Measurements from ENCODE around the gene PPHLN1. TPM values are rescaled to one million over a fixed set of nuclear protein-coding genes. Genes with fewer than 3 reads are reported as not detected.

The PPHLN1 gene
- 10 to 100 TPM; 62.3 to 75.1 (median 73.9) TPM for polyA plus RNA-seq (ENCODE audit: insufficient read length in 3 of 3)

- DNase-seq (ENCODE audit: low read depth in 3 of 3, low spot score in 2 of 3) = peak in 2 of 3 donors; percentile 74 to 79
Observed at GRCh38 chr12:42325653-42326474, at the start of gene PPHLN1, which contains the start of gene ZCRB1. TSS of gene PPHLN1 (plus strand) at chr12:42326167. CDS start at chr12:42335903, 9,736 bp downstream. TSS of gene ZCRB1 (minus strand) at chr12:42326094. CDS start at chr12:42324102, 1,992 bp downstream.

- no peak for DNase-seq (ENCODE audit: low read depth in 3 of 3, low spot score in 2 of 3)
Observed at GRCh38 chr12:42277396-42278127, 48.4 kb upstream of the PPHLN1 start.

- no peak for DNase-seq (ENCODE audit: low read depth in 3 of 3, low spot score in 2 of 3)
Observed at GRCh38 chr12:42278128-42278510, 47.8 kb upstream of the PPHLN1 start.

GRCh38 chr12:42281278-42281677 is 44.7 kb upstream of the PPHLN1 start:
- no peak for DNase-seq (ENCODE audit: low read depth in 3 of 3, low spot score in 2 of 3)

- no peak for DNase-seq (ENCODE audit: low read depth in 3 of 3, low spot score in 2 of 3)
Observed at GRCh38 chr12:42281844-42282243, 44.1 kb upstream of the PPHLN1 start.

GRCh38 chr12:42282294-42282693 is 43.7 kb upstream of the PPHLN1 start:
- no peak for DNase-seq (ENCODE audit: low read depth in 3 of 3, low spot score in 2 of 3)

GRCh38 chr12:42283739-42284138 is 42.2 kb upstream of the PPHLN1 start:
- DNase-seq (ENCODE audit: low read depth in 3 of 3, low spot score in 2 of 3) = no peak

- no peak for DNase-seq (ENCODE audit: low read depth in 3 of 3, low spot score in 2 of 3)
Observed at GRCh38 chr12:42284157-42284556, 41.8 kb upstream of the PPHLN1 start.

GRCh38 chr12:42284876-42285275 is 41.1 kb upstream of the PPHLN1 start:
- DNase-seq (ENCODE audit: low read depth in 3 of 3, low spot score in 2 of 3) = no peak

- DNase-seq (ENCODE audit: low read depth in 3 of 3, low spot score in 2 of 3) = no peak
Observed at GRCh38 chr12:42285431-42285830, 40.5 kb upstream of the PPHLN1 start.

GRCh38 chr12:42286741-42287140 is 39.2 kb upstream of the PPHLN1 start:
- DNase-seq (ENCODE audit: low read depth in 3 of 3, low spot score in 2 of 3) = no peak

GRCh38 chr12:42288544-42288943 is 37.4 kb upstream of the PPHLN1 start:
- no peak for DNase-seq (ENCODE audit: low read depth in 3 of 3, low spot score in 2 of 3)

DNA sequence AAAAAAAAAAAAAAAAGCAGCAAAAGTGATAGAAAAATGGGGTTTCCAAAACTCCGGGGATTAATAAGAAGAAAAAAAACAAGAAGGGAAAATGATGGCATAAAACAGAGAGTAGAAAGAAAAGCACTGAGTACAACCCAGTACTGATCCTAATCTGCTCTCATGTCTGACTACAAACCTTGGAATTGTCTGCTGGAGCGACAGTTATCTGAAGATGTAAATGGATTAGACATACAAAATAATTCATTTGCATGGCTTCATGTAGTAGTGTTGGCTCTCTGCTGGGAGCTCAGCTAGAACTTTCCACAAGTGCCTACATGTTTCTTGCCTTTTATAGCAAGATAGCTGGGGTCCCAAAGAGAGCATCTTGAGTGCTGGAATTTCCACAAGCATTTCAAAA is 34.3 kb upstream of the PPHLN1 start:
- DNase-seq (ENCODE audit: low read depth in 3 of 3, low spot score in 2 of 3) = no peak

- no peak for DNase-seq (ENCODE audit: low read depth in 3 of 3, low spot score in 2 of 3)
Observed at GRCh38 chr12:42296503-42297109, 29.4 kb upstream of the PPHLN1 start.

DNA sequence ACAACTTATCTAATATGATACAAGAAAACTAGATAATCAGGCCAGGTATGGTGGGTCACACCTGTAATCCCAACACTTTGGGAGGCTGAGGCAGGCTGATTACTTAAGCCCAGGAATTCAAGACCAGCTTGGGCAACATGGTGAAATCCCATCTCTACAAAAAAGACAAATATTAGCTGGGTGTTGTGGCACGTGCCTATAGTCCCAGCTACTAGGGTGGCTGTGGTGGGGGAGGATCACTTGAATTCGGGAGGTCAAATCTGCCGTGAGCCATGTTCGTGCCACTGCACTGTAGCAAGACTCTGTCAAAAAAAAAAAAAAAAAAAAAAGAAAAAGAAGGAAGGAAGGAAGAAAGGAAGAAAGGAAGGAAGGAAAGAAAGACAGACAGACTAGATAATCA is 27.1 kb upstream of the PPHLN1 start:
- DNase-seq (ENCODE audit: low read depth in 3 of 3, low spot score in 2 of 3) = no peak

- DNase-seq (ENCODE audit: low read depth in 3 of 3, low spot score in 2 of 3) = no peak
Observed at GRCh38 chr12:42299392-42300308, 26.3 kb upstream of the PPHLN1 start.

- DNase-seq (ENCODE audit: low read depth in 3 of 3, low spot score in 2 of 3) = no peak
Observed at GRCh38 chr12:42306297-42306696, 19.7 kb upstream of the PPHLN1 start.

GRCh38 chr12:42308390-42308789 is 17.6 kb upstream of the PPHLN1 start:
- no peak for DNase-seq (ENCODE audit: low read depth in 3 of 3, low spot score in 2 of 3)

DNA sequence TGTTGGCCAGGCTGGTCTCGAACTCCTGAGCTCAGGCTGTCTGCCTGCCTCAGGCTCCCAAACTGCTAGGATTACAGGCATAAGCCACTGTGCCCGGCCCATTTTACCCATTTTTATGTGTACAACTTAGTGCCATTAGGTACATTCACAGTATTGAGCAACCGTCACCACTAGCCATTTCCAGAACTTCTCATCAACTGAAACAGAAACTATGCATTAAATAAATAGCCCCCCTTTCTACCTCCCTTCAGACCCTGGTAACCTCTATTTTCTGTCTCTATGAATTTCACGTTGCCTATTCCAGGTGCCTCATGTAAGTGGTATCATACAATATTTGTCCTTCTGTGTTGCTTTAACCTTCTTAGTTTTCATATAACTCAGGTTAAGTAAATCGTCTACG is 16.0 kb upstream of the PPHLN1 start:
- DNase-seq (ENCODE audit: low read depth in 3 of 3, low spot score in 2 of 3) = no peak

DNA sequence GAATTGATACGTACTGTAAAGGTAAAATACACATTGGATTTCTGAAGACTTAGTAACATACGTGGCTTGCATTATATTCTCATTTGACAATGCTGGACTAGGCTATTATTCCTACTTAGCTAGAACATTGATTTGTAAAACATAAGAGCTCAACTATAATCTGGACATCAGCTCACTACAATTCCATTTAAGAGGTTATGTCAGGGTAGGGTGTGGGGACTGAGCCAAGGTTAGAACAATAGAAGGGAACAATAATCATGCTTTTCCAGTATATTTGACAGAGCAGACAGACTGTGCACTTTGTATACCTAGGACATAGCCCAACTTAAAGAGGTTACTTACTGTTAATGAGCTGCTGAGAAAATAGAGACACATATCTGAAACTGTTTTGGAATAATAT is 10.9 kb upstream of the PPHLN1 start:
- no peak for DNase-seq (ENCODE audit: low read depth in 3 of 3, low spot score in 2 of 3)
